GM12878 (cell line): Measurements from ENCODE around the gene GRIN2C.

Source experiments
- CBX5 ChIP-seq: sonication (generic); IDR thresholded peaks from 2 replicates; pipeline ENCODE4 v1.6.1; 2016; ENCODE audit warnings: low read depth, moderate library complexity, mild to moderate bottlenecking, inconsistent platforms
- EED ChIP-seq: sonication (generic); IDR thresholded peaks from 2 replicates; pipeline ENCODE4 v1.6.1; 2016; ENCODE audit warnings: antibody characterized with exemption, low read depth
- EGR1 ChIP-seq, 2 experiments: IDR thresholded peaks; 1 replicate in 1 of 2; 2 replicates in 1 of 2; pipeline ENCODE4 v1.6.1; 2011 to 2012; ENCODE audit warnings: low read depth in 2 of 2, low read length in 2 of 2, borderline replicate concordance in 1 of 2, mild to moderate bottlenecking in 1 of 2, moderate library complexity in 1 of 2
- ESRRA ChIP-seq: IDR thresholded peaks from 2 replicates; pipeline ENCODE4 v1.6.1; 2012; ENCODE audit warnings: mild to moderate bottlenecking, low read length, improper control_type of control experiment
- MEF2A ChIP-seq: IDR thresholded peaks from 2 replicates; pipeline ENCODE4 v1.6.1; 2011; ENCODE audit warnings: low read depth, mild to moderate bottlenecking, low read length, moderate library complexity; ENCODE audit not compliant: insufficient read depth
- PML ChIP-seq: IDR thresholded peaks from 2 replicates; pipeline ENCODE4 v1.6.1; 2012; ENCODE audit warnings: low read length, inconsistent platforms
- POLR2A ChIP-seq: IDR thresholded peaks from 2 replicates; pipeline ENCODE4 v1.6.1; 2011; ENCODE audit warnings: low read depth, mild to moderate bottlenecking, low read length
- POLR2AphosphoS2 ChIP-seq: IDR thresholded peaks from 2 replicates; pipeline ENCODE4 v1.6.1; 2011; ENCODE audit warnings: low read depth, mild to moderate bottlenecking, low read length, improper control_type of control experiment, moderate library complexity
- RAD21 ChIP-seq: IDR thresholded peaks from 2 replicates; pipeline ENCODE4 v1.6.1; 2011; ENCODE audit warnings: mild to moderate bottlenecking, low read depth, low read length, moderate library complexity; ENCODE audit not compliant: insufficient read depth
- RCOR1 ChIP-seq: conservative IDR thresholded peaks from 2 replicates; pipeline ENCODE4 v1.6.1; 2012; ENCODE audit warnings: low read depth, low read length, improper control_type of control experiment
- TF ChIP-seq, protein P1 (sequence below): fragments of 450-650 bp; IDR thresholded peaks from 2 replicates; pipeline ENCODE4 v1.6.1; 2017; ENCODE audit warnings: mild to moderate bottlenecking, moderate library complexity
- TF ChIP-seq, protein P2 (sequence below): IDR thresholded peaks from 2 replicates; pipeline ENCODE4 v1.6.1; 2012; ENCODE audit warnings: mild to moderate bottlenecking, low read depth, low read length
- TF ChIP-seq, protein P3 (sequence below): IDR thresholded peaks from 2 replicates; pipeline ENCODE4 v1.6.1; 2012; ENCODE audit warnings: low read depth, low read length, improper control_type of control experiment
- TF ChIP-seq, protein P4 (sequence below), 3 experiments: IDR thresholded peaks in 2 of 3; conservative IDR thresholded peaks in 1 of 3; 2 replicates each; pipeline ENCODE4 v1.5.1; 2011; ENCODE audit warnings: low read depth in 3 of 3, low read length in 3 of 3, mild to moderate bottlenecking in 3 of 3, control low read depth in 2 of 3, moderate library complexity in 2 of 3, inconsistent platforms in 1 of 3, mixed read lengths in 1 of 3; ENCODE audit not compliant: control insufficient read depth in 2 of 3, insufficient read depth in 1 of 3; ENCODE audit errors: extremely low read depth in 1 of 3

DNA sequence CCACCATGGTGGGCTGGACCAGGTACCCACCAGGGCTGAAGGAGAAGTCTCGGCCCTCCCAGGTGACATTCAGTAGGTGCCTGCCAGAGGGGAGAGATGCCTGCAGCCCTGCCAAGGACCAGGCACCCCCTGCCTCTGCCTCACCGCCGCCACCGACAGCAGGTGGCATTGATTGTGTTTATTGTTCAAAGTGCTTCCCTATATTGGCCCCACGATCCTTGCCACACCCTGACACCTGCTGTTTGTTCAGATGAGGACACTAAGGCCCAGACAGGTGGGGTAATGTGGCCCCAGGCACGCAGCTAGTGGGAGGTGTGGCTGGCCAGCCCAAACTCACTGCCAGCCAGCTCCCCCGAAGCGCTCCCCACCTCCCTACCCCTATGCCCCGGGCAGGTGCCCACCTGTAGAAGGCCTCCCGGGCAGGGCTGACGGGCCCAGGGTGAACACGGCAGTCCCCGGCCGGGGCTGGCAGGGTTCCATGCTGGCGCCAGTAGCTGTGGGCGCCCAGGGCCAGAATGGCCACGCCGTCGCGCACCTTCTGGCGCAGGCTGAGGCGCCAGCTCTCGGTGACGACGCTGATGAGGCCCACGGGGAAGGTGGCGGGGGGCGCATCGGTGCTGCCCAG lies 8.0 kb downstream of the GRIN2C start:
- TF ChIP-seq, protein P1, sequence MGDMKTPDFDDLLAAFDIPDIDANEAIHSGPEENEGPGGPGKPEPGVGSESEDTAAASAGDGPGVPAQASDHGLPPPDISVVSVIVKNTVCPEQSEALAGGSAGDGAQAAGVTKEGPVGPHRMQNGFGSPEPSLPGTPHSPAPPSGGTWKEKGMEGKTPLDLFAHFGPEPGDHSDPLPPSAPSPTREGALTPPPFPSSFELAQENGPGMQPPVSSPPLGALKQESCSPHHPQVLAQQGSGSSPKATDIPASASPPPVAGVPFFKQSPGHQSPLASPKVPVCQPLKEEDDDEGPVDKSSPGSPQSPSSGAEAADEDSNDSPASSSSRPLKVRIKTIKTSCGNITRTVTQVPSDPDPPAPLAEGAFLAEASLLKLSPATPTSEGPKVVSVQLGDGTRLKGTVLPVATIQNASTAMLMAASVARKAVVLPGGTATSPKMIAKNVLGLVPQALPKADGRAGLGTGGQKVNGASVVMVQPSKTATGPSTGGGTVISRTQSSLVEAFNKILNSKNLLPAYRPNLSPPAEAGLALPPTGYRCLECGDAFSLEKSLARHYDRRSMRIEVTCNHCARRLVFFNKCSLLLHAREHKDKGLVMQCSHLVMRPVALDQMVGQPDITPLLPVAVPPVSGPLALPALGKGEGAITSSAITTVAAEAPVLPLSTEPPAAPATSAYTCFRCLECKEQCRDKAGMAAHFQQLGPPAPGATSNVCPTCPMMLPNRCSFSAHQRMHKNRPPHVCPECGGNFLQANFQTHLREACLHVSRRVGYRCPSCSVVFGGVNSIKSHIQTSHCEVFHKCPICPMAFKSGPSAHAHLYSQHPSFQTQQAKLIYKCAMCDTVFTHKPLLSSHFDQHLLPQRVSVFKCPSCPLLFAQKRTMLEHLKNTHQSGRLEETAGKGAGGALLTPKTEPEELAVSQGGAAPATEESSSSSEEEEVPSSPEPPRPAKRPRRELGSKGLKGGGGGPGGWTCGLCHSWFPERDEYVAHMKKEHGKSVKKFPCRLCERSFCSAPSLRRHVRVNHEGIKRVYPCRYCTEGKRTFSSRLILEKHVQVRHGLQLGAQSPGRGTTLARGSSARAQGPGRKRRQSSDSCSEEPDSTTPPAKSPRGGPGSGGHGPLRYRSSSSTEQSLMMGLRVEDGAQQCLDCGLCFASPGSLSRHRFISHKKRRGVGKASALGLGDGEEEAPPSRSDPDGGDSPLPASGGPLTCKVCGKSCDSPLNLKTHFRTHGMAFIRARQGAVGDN, result no peak
- TF ChIP-seq EGR1 (IDR thresholded peaks at IDR 0.05; ENCODE audit: borderline replicate concordance in 1 of 2, low read depth in 2 of 2, low read length in 2 of 2) (no peak), PML (no peak), POLR2AphosphoS2 (no peak), MEF2A (no peak), POLR2A (no peak), RAD21 (no peak), RCOR1 (no peak), EED (no peak), CBX5 (no peak), ESRRA (no peak)
- TF ChIP-seq, protein P2, sequence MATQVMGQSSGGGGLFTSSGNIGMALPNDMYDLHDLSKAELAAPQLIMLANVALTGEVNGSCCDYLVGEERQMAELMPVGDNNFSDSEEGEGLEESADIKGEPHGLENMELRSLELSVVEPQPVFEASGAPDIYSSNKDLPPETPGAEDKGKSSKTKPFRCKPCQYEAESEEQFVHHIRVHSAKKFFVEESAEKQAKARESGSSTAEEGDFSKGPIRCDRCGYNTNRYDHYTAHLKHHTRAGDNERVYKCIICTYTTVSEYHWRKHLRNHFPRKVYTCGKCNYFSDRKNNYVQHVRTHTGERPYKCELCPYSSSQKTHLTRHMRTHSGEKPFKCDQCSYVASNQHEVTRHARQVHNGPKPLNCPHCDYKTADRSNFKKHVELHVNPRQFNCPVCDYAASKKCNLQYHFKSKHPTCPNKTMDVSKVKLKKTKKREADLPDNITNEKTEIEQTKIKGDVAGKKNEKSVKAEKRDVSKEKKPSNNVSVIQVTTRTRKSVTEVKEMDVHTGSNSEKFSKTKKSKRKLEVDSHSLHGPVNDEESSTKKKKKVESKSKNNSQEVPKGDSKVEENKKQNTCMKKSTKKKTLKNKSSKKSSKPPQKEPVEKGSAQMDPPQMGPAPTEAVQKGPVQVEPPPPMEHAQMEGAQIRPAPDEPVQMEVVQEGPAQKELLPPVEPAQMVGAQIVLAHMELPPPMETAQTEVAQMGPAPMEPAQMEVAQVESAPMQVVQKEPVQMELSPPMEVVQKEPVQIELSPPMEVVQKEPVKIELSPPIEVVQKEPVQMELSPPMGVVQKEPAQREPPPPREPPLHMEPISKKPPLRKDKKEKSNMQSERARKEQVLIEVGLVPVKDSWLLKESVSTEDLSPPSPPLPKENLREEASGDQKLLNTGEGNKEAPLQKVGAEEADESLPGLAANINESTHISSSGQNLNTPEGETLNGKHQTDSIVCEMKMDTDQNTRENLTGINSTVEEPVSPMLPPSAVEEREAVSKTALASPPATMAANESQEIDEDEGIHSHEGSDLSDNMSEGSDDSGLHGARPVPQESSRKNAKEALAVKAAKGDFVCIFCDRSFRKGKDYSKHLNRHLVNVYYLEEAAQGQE, result no peak
- TF ChIP-seq, protein P3, sequence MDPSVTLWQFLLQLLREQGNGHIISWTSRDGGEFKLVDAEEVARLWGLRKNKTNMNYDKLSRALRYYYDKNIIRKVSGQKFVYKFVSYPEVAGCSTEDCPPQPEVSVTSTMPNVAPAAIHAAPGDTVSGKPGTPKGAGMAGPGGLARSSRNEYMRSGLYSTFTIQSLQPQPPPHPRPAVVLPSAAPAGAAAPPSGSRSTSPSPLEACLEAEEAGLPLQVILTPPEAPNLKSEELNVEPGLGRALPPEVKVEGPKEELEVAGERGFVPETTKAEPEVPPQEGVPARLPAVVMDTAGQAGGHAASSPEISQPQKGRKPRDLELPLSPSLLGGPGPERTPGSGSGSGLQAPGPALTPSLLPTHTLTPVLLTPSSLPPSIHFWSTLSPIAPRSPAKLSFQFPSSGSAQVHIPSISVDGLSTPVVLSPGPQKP, result no peak
- TF ChIP-seq, protein P4, sequence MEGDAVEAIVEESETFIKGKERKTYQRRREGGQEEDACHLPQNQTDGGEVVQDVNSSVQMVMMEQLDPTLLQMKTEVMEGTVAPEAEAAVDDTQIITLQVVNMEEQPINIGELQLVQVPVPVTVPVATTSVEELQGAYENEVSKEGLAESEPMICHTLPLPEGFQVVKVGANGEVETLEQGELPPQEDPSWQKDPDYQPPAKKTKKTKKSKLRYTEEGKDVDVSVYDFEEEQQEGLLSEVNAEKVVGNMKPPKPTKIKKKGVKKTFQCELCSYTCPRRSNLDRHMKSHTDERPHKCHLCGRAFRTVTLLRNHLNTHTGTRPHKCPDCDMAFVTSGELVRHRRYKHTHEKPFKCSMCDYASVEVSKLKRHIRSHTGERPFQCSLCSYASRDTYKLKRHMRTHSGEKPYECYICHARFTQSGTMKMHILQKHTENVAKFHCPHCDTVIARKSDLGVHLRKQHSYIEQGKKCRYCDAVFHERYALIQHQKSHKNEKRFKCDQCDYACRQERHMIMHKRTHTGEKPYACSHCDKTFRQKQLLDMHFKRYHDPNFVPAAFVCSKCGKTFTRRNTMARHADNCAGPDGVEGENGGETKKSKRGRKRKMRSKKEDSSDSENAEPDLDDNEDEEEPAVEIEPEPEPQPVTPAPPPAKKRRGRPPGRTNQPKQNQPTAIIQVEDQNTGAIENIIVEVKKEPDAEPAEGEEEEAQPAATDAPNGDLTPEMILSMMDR (IDR thresholded peaks at IDR 0.05 in 2 of 3, conservative IDR thresholded peaks at IDR 0.05 in 1 of 3; ENCODE audit: control insufficient read depth in 2 of 3, extremely low read depth in 1 of 3, insufficient read depth in 1 of 3, low read depth in 3 of 3, low read length in 3 of 3), result no peak
